Motor neuron (in vitro differentiated cells): Measurements from ENCODE around the gene MTUS2. TPM values are rescaled to one million over a fixed set of nuclear protein-coding genes. Genes with fewer than 3 reads are reported as not detected.

ENCODE experiments used
- ATAC-seq, 8 experiments: fragments of 200-7000 bp; cut with Tn5 transposase; replicated peaks in 6 of 8; 2 replicates each; pipeline ENCODE4 v1.8.0; 2021; ENCODE audit warnings: mild to moderate bottlenecking in 8 of 8, moderate library complexity in 8 of 8
- H3K27ac ChIP-seq, 2 donors: fragments of 250-450 bp; sonication (Bioruptor Pico); 2 replicates each; pipeline ENCODE4 v1.9.0; 2021; ENCODE audit warnings: antibody characterized with exemption in 2 of 2, mild to moderate bottlenecking in 2 of 2, moderate library complexity in 1 of 2
- H3K4me1 ChIP-seq, 2 donors: fragments of 250-450 bp; sonication (Bioruptor Pico); replicated peaks in 1 of 2; 2 replicates each; pipeline ENCODE4 v1.6.1; 2021; ENCODE audit warnings: antibody characterized with exemption in 2 of 2, mild to moderate bottlenecking in 2 of 2, moderate library complexity in 1 of 2
- H3K4me3 ChIP-seq, 5 donors: fragments of 250-450 bp; sonication (Bioruptor Pico); 2 replicates each; pipeline ENCODE4 v1.9.0; 2021; ENCODE audit warnings: antibody characterized with exemption in 5 of 5, mild to moderate bottlenecking in 5 of 5, moderate library complexity in 4 of 5
- WGBS, 10 experiments: fragments of 450-650 bp; shearing (Covaris generic); methylation state at CpG; one replicate each; pipeline ENCODE4 v1.0.0; 2022; 5-methylcytosine and 5-hydroxymethylcytosine counted together
- in situ Hi-C, 9 experiments: fragments of 400-800 bp; cut with MboI; loops; one replicate each; pipeline ENCODE4 v1.15.0; 2021; ENCODE audit warnings: low sequenced_read_pairs in 9 of 9, low pct_unique_long_range_greater_than_20kb in 2 of 9; ENCODE audit not compliant: unreplicated experiment in 9 of 9
- total RNA-seq, 8 experiments: library from RNA; unstranded; fragments of 300-600 nt; gene quantifications; 2 replicates each; pipeline versions ENCODE4 v1.2.3 to v1.2.4, GENCODE V29; 2022

Gene MTUS2
- total RNA-seq, 8 experiments from 2014 or later, result 1.1 to 9.6 (median 3.9) TPM

DNA sequence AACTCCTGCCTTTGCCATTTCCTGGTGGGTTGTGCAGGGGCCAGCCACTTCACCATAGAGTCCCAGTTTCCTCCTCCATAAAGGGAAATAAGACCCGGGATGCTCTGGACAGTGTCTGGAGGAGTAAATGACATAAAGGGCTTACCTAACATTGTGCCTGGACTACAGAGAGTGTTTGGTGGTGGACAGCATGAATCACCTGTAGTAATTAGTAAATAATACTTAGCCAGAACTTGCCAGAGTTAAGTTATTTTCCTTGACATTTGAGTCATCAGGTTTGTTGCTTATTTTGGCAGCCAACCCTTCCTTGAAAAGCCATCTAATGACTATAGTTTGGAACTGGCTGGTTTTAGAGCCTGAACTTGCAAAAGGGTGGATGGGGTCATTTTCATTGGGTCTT lies 616.2 kb downstream of the MTUS2 start:
- Histone ChIP-seq H3K4me1 (peaks cover 0 to 8% of the 10 kb centered on the region in 2 donors), H3K27ac (no peak overlapping the region), H3K4me3 (no peak overlapping the region)
- ATAC-seq, result no peak
- in situ Hi-C loops, result no loop called here
- WGBS, 10 experiments, result 0 to 100% methylated on average over 1 of the region's 1 CpG; no CpG with 5 or more reads in 8 of the 10 experiments

- 73 to 100% (median 83%) methylated on average over 1 to 3 of the region's 3 CpGs; no CpG with 5 or more reads in 1 of the 10 experiments for WGBS, 10 experiments
- Histone ChIP-seq H3K4me3 (no peak overlapping the region), H3K27ac (no peak overlapping the region), H3K4me1 (peaks cover 0 to 8% of the 10 kb centered on the region in 2 donors)
- no peak for ATAC-seq
- in situ Hi-C loops, result no loop called here
These were observed 616.7 kb downstream of the MTUS2 start for GRCh38 chr13:29436721-29437280.

- no peak overlapping the region for H3K27ac ChIP-seq
- peaks cover 0 to 8% of the 10 kb centered on the region in 2 donors for H3K4me1 ChIP-seq
- in situ Hi-C loops, result no loop called here
- ATAC-seq, result peak in 2 of 8 experiments; percentile 34 to 56
- H3K4me3 ChIP-seq, result no peak overlapping the region
- 58 to 92% (median 81%) methylated on average over 1 to 7 of the region's 8 CpGs; no CpG with 5 or more reads in 2 of the 10 experiments for WGBS, 10 experiments
These were observed 618.6 kb downstream of the MTUS2 start for GRCh38 chr13:29438769-29439168.

GRCh38 chr13:29439601-29440388 lies 619.7 kb downstream of the MTUS2 start:
- H3K27ac ChIP-seq, result no peak overlapping the region
- H3K4me1 ChIP-seq, result peaks cover 0 to 8% of the 10 kb centered on the region in 2 donors
- in situ Hi-C loops, result no loop called here
- H3K4me3 ChIP-seq, result no peak overlapping the region
- peak in 4 of 8 experiments; percentile 51 to 87 (median 61) for ATAC-seq
- WGBS, 10 experiments, result 29 to 84% (median 64%) methylated on average over 4 to 8 of the region's 10 CpGs

DNA sequence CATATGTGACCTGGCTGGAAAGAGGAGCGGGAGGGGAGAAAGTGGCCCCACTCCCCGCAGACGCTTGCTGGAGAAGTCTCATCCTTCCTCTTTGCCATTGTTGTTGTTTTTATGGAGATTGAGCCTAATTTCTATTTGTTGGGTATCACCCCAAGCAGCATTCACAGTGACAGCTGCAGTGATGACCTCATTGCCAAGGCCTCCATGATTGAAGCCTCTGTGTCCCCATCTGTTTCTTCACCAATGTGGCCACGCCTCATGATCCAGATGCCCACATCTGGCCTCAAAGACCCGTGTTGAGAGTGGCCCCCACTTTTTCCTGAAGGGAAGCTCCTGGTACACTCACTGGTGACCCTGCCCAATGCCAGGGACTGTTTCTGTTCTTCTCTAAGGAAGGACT lies 621.2 kb downstream of the MTUS2 start:
- peaks cover 0 to 8% of the 10 kb centered on the region in 2 donors for H3K4me1 ChIP-seq
- WGBS, 10 experiments, result 20 to 100% (median 40%) methylated on average over 1 to 2 of the region's 5 CpGs; no CpG with 5 or more reads in 3 of the 10 experiments
- H3K27ac ChIP-seq, result no peak overlapping the region
- in situ Hi-C loops, result no loop called here
- peak in 1 of 8 experiments; percentile 26 for ATAC-seq
- no peak overlapping the region for H3K4me3 ChIP-seq

- 0 to 94% (median 77%) methylated on average over 1 to 3 of the region's 3 CpGs; no CpG with 5 or more reads in 3 of the 10 experiments for WGBS, 10 experiments
- ATAC-seq, result no peak
- in situ Hi-C loops, result no loop called here
- H3K27ac ChIP-seq, result no peak overlapping the region
- no peak overlapping the region for H3K4me3 ChIP-seq
- no peaks in the 10 kb centered on the region for H3K4me1 ChIP-seq
These were observed 625.9 kb downstream of the MTUS2 start for GRCh38 chr13:29446016-29446415.

DNA sequence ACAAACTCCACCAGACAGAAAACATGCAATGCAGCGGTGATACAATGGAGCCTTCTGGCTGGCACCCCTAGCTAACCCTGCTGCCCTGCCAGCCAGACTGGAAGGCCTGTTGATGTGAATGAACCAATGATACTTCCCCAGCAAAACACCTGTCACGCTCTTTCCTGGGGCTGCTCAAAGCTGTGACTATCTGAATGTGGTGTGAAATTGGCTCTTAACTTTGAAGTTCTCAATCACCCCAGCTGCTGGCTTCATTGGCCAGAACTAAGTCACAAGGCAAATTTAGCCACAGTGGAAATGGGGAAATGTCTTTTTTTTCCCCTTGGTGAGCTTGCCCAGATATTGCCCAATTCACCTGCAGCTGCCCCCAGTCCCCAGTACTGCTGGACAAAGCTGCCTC lies 628.0 kb downstream of the MTUS2 start:
- ATAC-seq, result no peak
- H3K27ac ChIP-seq, result no peak overlapping the region
- no peak overlapping the region for H3K4me3 ChIP-seq
- in situ Hi-C loops, result no loop called here
- H3K4me1 ChIP-seq, result no peaks in the 10 kb centered on the region
- WGBS, 10 experiments, result 63 to 94% methylated on average over 1 to 2 of the region's 2 CpGs; no CpG with 5 or more reads in 8 of the 10 experiments

- no peak for ATAC-seq
- Histone ChIP-seq H3K4me3 (no peak overlapping the region), H3K4me1 (no peaks in the 10 kb centered on the region), H3K27ac (no peak overlapping the region)
- 67 to 96% (median 89%) methylated on average over 1 to 7 of the region's 7 CpGs; no CpG with 5 or more reads in 3 of the 10 experiments for WGBS, 10 experiments
- in situ Hi-C loops, result loop anchor here in 1 of 9 experiments (25.0 kb wide), 1 partner anchor 87 kb away; no protein-coding TSS in a partner anchor
These were observed 629.6 kb downstream of the MTUS2 start for GRCh38 chr13:29449726-29450125.

DNA sequence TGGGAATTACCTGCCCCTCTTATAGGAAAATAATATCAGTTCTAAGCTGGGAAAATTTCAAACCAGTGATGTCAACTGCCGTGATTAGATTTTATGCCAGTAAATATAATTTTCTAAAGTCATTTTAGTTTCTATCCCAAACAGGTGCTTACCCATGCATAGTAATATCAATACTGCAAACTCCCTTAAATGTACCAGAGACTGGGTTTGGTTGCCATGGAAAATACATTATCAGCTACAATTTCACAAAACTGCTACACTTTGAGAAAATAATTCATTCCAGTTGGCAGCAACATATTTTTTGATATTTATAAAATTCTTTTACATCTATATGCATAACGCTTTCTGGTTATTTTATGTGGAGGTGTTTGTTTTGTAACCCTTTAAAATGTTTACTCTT lies 631.8 kb downstream of the MTUS2 start:
- WGBS, 10 experiments, result 50 to 100% (median 83%) methylated on average over 1 to 2 of the region's 2 CpGs; no CpG with 5 or more reads in 1 of the 10 experiments
- H3K4me1 ChIP-seq, result no peaks in the 10 kb centered on the region
- no peak overlapping the region for H3K4me3 ChIP-seq
- no peak overlapping the region for H3K27ac ChIP-seq
- no peak for ATAC-seq
- in situ Hi-C loops, result loop anchor here in 1 of 9 experiments (25.0 kb wide), 1 partner anchor 90 kb away; no protein-coding TSS in a partner anchor

DNA sequence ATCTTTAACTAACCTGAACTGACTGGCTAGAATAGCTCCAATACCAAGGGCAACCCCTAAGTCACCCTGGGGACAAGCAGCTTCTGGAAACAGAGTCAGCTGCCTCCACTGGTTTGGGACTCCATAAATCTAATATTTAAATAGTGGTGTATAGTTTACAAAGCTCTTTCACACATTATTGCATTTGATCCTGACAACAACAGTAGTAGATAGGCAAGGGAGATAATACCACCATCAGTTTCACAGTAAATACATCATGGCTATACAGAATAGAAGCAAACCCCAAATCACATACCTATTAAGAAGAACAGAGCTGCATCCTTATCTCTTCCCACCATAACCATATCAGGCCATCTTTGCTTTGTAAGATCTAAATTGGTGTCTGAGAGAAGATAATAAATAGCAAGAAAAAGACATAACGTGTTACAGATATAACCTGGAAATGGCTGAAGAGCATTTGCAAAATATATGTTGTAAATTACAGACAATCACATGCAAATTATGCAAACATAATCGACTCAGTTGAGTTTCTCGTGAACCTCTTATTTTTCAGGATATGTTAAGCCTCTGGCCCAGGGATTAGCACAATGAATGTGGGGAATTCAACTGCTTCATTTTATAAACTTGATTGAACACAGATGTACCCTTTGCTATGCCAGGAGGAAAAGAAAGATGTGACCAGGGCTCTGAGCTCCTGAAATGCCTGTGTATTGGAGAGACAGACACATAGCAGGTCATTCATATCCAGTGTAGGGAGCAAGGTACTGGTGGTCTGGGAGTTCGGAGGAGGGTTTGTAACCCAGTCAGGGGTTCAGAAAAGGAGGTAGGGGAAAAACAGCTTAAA lies 632.9 kb downstream of the MTUS2 start:
- 7 to 89% (median 59%) methylated on average over 1 to 4 of the region's 4 CpGs for WGBS, 10 experiments
- H3K4me1 ChIP-seq, result no peaks in the 10 kb centered on the region
- H3K27ac ChIP-seq, result no peak overlapping the region
- in situ Hi-C loops, result loop anchor here in 1 of 9 experiments (25.0 kb wide), 1 partner anchor 91 kb away; no protein-coding TSS in a partner anchor
- no peak overlapping the region for H3K4me3 ChIP-seq
- peak in 3 of 8 experiments; percentile 47 to 92 (median 72) for ATAC-seq

GRCh38 chr13:29453617-29454011 lies 633.5 kb downstream of the MTUS2 start:
- no peak overlapping the region for H3K4me3 ChIP-seq
- in situ Hi-C loops, result loop anchor here in 1 of 9 experiments (25.0 kb wide), 1 partner anchor 91 kb away; no protein-coding TSS in a partner anchor
- peak in 2 of 8 experiments; percentile 10 to 50 for ATAC-seq
- WGBS, 10 experiments, result 60 to 100% (median 100%) methylated on average over 1 of the region's 1 CpG; no CpG with 5 or more reads in 2 of the 10 experiments
- no peak overlapping the region for H3K27ac ChIP-seq
- no peaks in the 10 kb centered on the region for H3K4me1 ChIP-seq

DNA sequence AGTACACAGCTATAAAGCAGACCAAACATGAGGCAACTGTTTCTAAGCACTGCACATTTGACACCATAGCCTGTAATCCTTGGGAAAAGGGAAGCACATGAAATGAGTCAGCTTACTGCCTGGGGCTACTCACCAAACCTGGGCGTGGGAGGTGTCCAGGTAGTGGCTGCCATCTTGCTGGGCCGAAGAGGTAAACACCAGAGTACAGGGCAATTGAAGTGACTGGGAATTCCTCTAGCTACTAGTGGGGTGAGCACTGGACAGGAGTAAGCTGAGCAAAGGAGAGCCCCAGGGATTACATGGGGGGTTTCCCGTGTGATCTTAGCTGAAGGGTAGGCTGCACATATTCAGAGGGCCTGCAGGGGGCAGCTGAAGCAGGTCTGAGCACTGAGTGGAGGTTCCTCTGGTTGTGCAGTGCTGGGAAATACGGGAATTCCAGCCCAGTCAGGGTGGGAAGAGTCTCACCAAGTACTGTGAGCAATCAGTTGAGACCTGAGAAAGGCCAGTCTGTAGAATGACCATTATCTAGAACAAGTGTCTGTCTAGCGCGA lies 634.9 kb downstream of the MTUS2 start:
- WGBS, 10 experiments, result 24 to 100% (median 81%) methylated on average over 1 to 6 of the region's 6 CpGs
- H3K4me3 ChIP-seq, result no peak overlapping the region
- peak in 3 of 8 experiments; percentile 29 to 45 (median 36) for ATAC-seq
- in situ Hi-C loops, result loop anchor here in 1 of 9 experiments (25.0 kb wide), 1 partner anchor 93 kb away; no protein-coding TSS in a partner anchor
- no peaks in the 10 kb centered on the region for H3K4me1 ChIP-seq
- H3K27ac ChIP-seq, result no peak overlapping the region
